ENCODE measurements around the gene LMX1A. TPM values are rescaled to one million over a fixed set of nuclear protein-coding genes. Genes with fewer than 3 reads are reported as not detected.

LMX1A gene
- polyA plus RNA-seq, 2 of the 4 experiments (the other 2 are of a cell fraction), result not detected

- TF ChIP-seq REST (IDR thresholded peaks at IDR 0.05) (no peak), BCL3 (IDR thresholded peaks at IDR 0.05) (no peak)
These were observed 182.0 kb downstream of the LMX1A start (continued) for GRCh38 chr1:165174491-165174890.

GRCh38 chr1:165173818-165174217 lies 182.7 kb downstream of the LMX1A start:
- no peak for ATAC-seq
- ChIA-PET POLR2A (no interaction called here), CTCF (interaction anchor here (1.5 kb wide), 1 partner anchor 84 kb away, joined by 4 read pairs; no protein-coding TSS in a partner anchor)
- no peak for DNase-seq (ENCODE audit: low read depth in 1 of 2, low spot score in 1 of 2)
- no peak for TF ChIP-seq CTCF (IDR thresholded peaks at IDR 0.05)
- TF ChIP-seq NR3C1 (IDR thresholded peaks at IDR 0.05), result no peak
- no peak for TF ChIP-seq BCL3 (IDR thresholded peaks at IDR 0.05)
- no peak for TF ChIP-seq PHF8 (IDR thresholded peaks at IDR 0.05; ENCODE audit: borderline replicate concordance, low read depth)
- no peak for TF ChIP-seq JUN (IDR thresholded peaks at IDR 0.05)
- Histone ChIP-seq H3K9me3 (no peaks in the 10 kb centered on the region), H3K4me2 (no peak overlapping the region), H3K27ac (no peak overlapping the region), H3K4me1 (no peaks in the 10 kb centered on the region), H3K4me3 (no peak overlapping the region)
- WGBS (ENCODE audit: missing lambda C conversion rate), result 33% methylated on average over 4 of the region's 4 CpGs
- no peak for FAIRE-seq

DNA sequence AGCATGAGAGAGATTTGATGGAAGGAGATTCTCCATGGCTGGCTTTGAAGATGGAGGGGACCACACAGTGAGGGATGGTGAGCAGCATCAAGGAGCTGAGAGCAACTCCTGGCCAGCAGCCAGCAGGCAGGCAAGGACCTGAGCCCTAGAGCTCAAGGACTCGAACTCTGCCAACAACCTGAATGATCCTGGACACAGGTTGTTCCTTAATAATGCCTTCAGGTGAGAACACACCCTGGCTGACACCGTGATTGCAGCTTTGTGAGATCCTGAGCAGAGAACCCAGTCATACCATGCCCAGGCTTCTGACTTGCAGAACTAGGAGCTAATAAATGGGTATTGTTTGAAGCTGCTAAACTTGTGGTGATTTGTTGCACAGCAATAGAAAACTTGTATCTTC lies 183.1 kb downstream of the LMX1A start:
- CTCF ChIA-PET, result interaction anchor here (1.5 kb wide), 1 partner anchor 84 kb away, joined by 4 read pairs; no protein-coding TSS in a partner anchor
- TF ChIP-seq, protein P1, sequence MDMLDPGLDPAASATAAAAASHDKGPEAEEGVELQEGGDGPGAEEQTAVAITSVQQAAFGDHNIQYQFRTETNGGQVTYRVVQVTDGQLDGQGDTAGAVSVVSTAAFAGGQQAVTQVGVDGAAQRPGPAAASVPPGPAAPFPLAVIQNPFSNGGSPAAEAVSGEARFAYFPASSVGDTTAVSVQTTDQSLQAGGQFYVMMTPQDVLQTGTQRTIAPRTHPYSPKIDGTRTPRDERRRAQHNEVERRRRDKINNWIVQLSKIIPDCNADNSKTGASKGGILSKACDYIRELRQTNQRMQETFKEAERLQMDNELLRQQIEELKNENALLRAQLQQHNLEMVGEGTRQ (IDR thresholded peaks at IDR 0.05), result no peak
- TF ChIP-seq POLR2A (IDR thresholded peaks at IDR 0.05; ENCODE audit: low read length), result no peak
- no peak for TF ChIP-seq NR3C1 (IDR thresholded peaks at IDR 0.05)
- no peak for TF ChIP-seq CEBPB (IDR thresholded peaks at IDR 0.05)
- no peak for TF ChIP-seq SREBF2 (IDR thresholded peaks at IDR 0.05)
- TF ChIP-seq ZC3H11A (IDR thresholded peaks at IDR 0.05), result no peak
- TF ChIP-seq CHD2 (IDR thresholded peaks at IDR 0.05; ENCODE audit: low read length, partially characterized antibody), result no peak
- TF ChIP-seq HES2 (IDR thresholded peaks at IDR 0.05), result no peak
- TF ChIP-seq, protein P2, sequence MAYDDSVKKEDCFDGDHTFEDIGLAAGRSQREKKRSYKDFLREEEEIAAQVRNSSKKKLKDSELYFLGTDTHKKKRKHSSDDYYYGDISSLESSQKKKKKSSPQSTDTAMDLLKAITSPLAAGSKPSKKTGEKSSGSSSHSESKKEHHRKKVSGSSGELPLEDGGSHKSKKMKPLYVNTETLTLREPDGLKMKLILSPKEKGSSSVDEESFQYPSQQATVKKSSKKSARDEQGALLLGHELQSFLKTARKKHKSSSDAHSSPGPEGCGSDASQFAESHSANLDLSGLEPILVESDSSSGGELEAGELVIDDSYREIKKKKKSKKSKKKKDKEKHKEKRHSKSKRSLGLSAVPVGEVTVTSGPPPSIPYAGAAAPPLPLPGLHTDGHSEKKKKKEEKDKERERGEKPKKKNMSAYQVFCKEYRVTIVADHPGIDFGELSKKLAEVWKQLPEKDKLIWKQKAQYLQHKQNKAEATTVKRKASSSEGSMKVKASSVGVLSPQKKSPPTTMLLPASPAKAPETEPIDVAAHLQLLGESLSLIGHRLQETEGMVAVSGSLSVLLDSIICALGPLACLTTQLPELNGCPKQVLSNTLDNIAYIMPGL (CRISPR knock-in tag; IDR thresholded peaks at IDR 0.05; ENCODE audit: borderline replicate concordance), result no peak
- no peak for TF ChIP-seq POLR2AphosphoS2 (conservative IDR thresholded peaks at IDR 0.05; ENCODE audit: low read length)
- TF ChIP-seq EP300 (IDR thresholded peaks at IDR 0.05), result no peak
- no peak for TF ChIP-seq MAZ (IDR thresholded peaks at IDR 0.05; ENCODE audit: borderline replicate concordance, low read depth, low read length)
- FAIRE-seq, result no peak
- 0% methylated on average over 2 of the region's 2 CpGs for WGBS (ENCODE audit: missing lambda C conversion rate)
- Histone ChIP-seq H3K27ac (no peak overlapping the region), H3K4me2 (no peak overlapping the region), H3K4me3 (no peak overlapping the region), H3K4me1 (no peaks in the 10 kb centered on the region), H3K9me3 (no peaks in the 10 kb centered on the region)
- POLR2A ChIA-PET, result no interaction called here
- no peak for ATAC-seq
- DNase-seq (ENCODE audit: low read depth in 1 of 2, low spot score in 1 of 2), result no peak

Measured in A549 (cell line).